HEK293 (cell line): ENCODE data around the gene PPP2R3C.
A peak's percentile ranks its signal among the peaks of the same experiment; 100 is the strongest.
"Not testable (repeated sequence)": the region's sequence is repeated elsewhere in the genome, so short reads cannot be mapped to it uniquely, and the experiment has no call there.

Source experiments
- CTCF ChIA-PET: fragments of 350-600 bp; formaldehyde crosslinking; extraction: SDS; loops from one replicate; lab custom pipeline; 2021; ENCODE audit warnings: antibody characterized with exemption; lab: Yijun Ruan, JAX
- POLR2A ChIA-PET: fragments of 300-600 bp; formaldehyde crosslinking; extraction: SDS; loops from one replicate; lab custom pipeline; 2020; ENCODE audit warnings: antibody characterized with exemption, inconsistent platforms; lab: Yijun Ruan, JAX
- H3K27ac ChIP-seq: fragments of 200-500 bp; sonication (Bioruptor generic); 2 replicates; pipeline ENCODE4 v1.5.1; 2014; ENCODE audit warnings: low read depth, low read length, control low read depth, inconsistent platforms; ENCODE audit errors: extremely low read depth
- H3K36me3 ChIP-seq, 2 experiments: fragments of 200-500 bp in 1 of 2; sonication (Bioruptor generic) in 1 of 2; 1 replicate in 1 of 2; 2 replicates in 1 of 2; pipeline ENCODE4 v1.5.1; 2014 to 2017; ENCODE audit warnings: inconsistent platforms in 2 of 2, low read length in 2 of 2; ENCODE audit not compliant: control insufficient read depth in 2 of 2, insufficient read depth in 1 of 2
- H3K4me1 ChIP-seq: fragments of 200-500 bp; sonication (Bioruptor generic); 2 replicates; pipeline ENCODE4 v1.5.1; 2014; ENCODE audit warnings: mild to moderate bottlenecking, low read length, inconsistent platforms; ENCODE audit not compliant: control insufficient read depth, insufficient read depth
- H3K4me3 ChIP-seq: 2 replicates; pipeline ENCODE4 v1.5.1; 2011; ENCODE audit warnings: low read depth, mild to moderate bottlenecking, control low read depth, low read length, moderate library complexity
- H3K9me3 ChIP-seq: fragments of 200-500 bp; sonication (Bioruptor generic); 2 replicates; pipeline ENCODE4 v1.5.1; 2014; ENCODE audit warnings: low read depth, low read length, inconsistent platforms; ENCODE audit not compliant: control insufficient read depth, insufficient read depth
- GLI2 ChIP-seq: fragments of 450-650 bp; formaldehyde crosslinking; IDR thresholded peaks from 2 replicates; pipeline ENCODE4; 2017; ENCODE audit warnings: missing biosample characterization, missing genetic modification characterization, low read depth, borderline replicate concordance
- HIC1 ChIP-seq: fragments of 450-650 bp; formaldehyde crosslinking; IDR thresholded peaks from 2 replicates; pipeline ENCODE4 v1.5.1; 2016; ENCODE audit warnings: missing biosample characterization, missing genetic modification characterization
- HOXA7 ChIP-seq: sonication (generic); formaldehyde crosslinking; IDR thresholded peaks from 2 replicates; pipeline ENCODE4 v1.8.1; 2022; ENCODE audit warnings: missing genetic modification reagents, borderline replicate concordance
- PRDM10 ChIP-seq: fragments of 450-650 bp; formaldehyde crosslinking; IDR thresholded peaks from 2 replicates; pipeline ENCODE4 v1.5.1; 2016; ENCODE audit warnings: missing biosample characterization, missing genetic modification characterization
- SALL2 ChIP-seq: fragments of 450-650 bp; formaldehyde crosslinking; IDR thresholded peaks from 2 replicates; pipeline ENCODE4 v1.5.0; 2017; ENCODE audit warnings: missing biosample characterization, mild to moderate bottlenecking, missing genetic modification characterization, borderline replicate concordance
- YY2 ChIP-seq: fragments of 450-650 bp; formaldehyde crosslinking; IDR thresholded peaks from 2 replicates; pipeline ENCODE4 v1.5.1; 2016; ENCODE audit warnings: missing biosample characterization, missing genetic modification characterization
- ZIC2 ChIP-seq: fragments of 450-650 bp; formaldehyde crosslinking; IDR thresholded peaks from 2 replicates; pipeline ENCODE4 v1.5.1; 2016; ENCODE audit warnings: missing biosample characterization, missing genetic modification characterization
- ZNF202 ChIP-seq: fragments of 450-650 bp; formaldehyde crosslinking; IDR thresholded peaks from 2 replicates; pipeline ENCODE4 v1.5.1; 2016; ENCODE audit warnings: missing biosample characterization, missing genetic modification characterization, borderline replicate concordance
- ZNF223 ChIP-seq: fragments of 450-650 bp; formaldehyde crosslinking; IDR thresholded peaks from 2 replicates; pipeline ENCODE4 v1.5.1; 2016; ENCODE audit warnings: missing biosample characterization, missing genetic modification characterization
- ZNF248 ChIP-seq: fragments of 450-650 bp; formaldehyde crosslinking; IDR thresholded peaks from 2 replicates; pipeline ENCODE4 v1.5.1; 2017; ENCODE audit warnings: missing biosample characterization, missing genetic modification characterization
- ZNF280D ChIP-seq: fragments of 450-650 bp; formaldehyde crosslinking; IDR thresholded peaks from 2 replicates; pipeline ENCODE4 v1.5.1; 2016; ENCODE audit warnings: missing biosample characterization, missing genetic modification characterization

Gene PPP2R3C

GRCh38 chr14:35044939-35045797 lies 76.6 kb downstream of the PPP2R3C start:
- CTCF ChIA-PET = no interaction called here
- peak overlapping the region; percentile 92 for H3K4me3 ChIP-seq
- H3K4me1 ChIP-seq = peaks cover 3% of the 10 kb centered on the region; the same call in 1 of the 2 replicates
- peak overlapping the region; percentile 71 for H3K27ac ChIP-seq
- no peak for TF ChIP-seq YY2 (tag by site-specific recombination)
- no peak for TF ChIP-seq ZNF202 (tag by site-specific recombination)
- TF ChIP-seq PRDM10 (tag by site-specific recombination) = peak; percentile 34; the same call in 1 of the 2 replicates
- TF ChIP-seq, all 188 proteins: peak for 1
- POLR2A ChIA-PET = interaction anchor here (0.5 to 1.8 kb wide), 13 partner anchors 11 to 247 kb away, joined by 3 to 11 read pairs (median 4); partner anchors contain the start of genes BAZ1A, PPP2R3C, PRORP and PSMA6
- Histone ChIP-seq H3K9me3 (no peaks in the 10 kb centered on the region), H3K36me3 (peaks cover 8 to 9% of the 10 kb centered on the region in 2 experiments; a peak in 2 of 3 replicates)

- TF ChIP-seq HIC1 = no peak
- no peak for TF ChIP-seq ZNF248 (tag by site-specific recombination)
- TF ChIP-seq, all 188 proteins: peak for 0
- no peaks in the 10 kb centered on the region for H3K9me3 ChIP-seq
- POLR2A ChIA-PET = no interaction called here
- H3K4me1 ChIP-seq = peaks cover under 1% of the 10 kb centered on the region; the same call in 1 of the 2 replicates
- no peak overlapping the region for H3K27ac ChIP-seq
- H3K4me3 ChIP-seq = no peak overlapping the region
- CTCF ChIA-PET = interaction anchor here (0.5 to 1.1 kb wide), 3 partner anchors 16 to 377 kb away, joined by 3 to 4 read pairs (median 3); no protein-coding TSS in a partner anchor
- peaks cover 0 to under 1% of the 10 kb centered on the region in 2 experiments; a peak in 1 of 3 replicates for H3K36me3 ChIP-seq
These were observed 78.7 kb downstream of the PPP2R3C start for GRCh38 chr14:35043046-35043445.

GRCh38 chr14:35042632-35043031 lies 79.2 kb downstream of the PPP2R3C start:
- POLR2A ChIA-PET = interaction anchor here (1.0 kb wide), 1 partner anchor 168 kb away, joined by 6 read pairs; the partner anchor contains the start of gene BAZ1A
- Histone ChIP-seq H3K4me1 (no peaks in the 10 kb centered on the region), H3K4me3 (no peak overlapping the region), H3K36me3 (no peaks in the 10 kb centered on the region), H3K9me3 (no peaks in the 10 kb centered on the region)
- CTCF ChIA-PET = interaction anchor here (0.7 kb wide), 2 partner anchors 42 to 165 kb away, joined by 3 read pairs; no protein-coding TSS in a partner anchor
- TF ChIP-seq SALL2 = no peak
- no peak for TF ChIP-seq GLI2 (tag by site-specific recombination)
- no peak for TF ChIP-seq ZIC2 (tag by site-specific recombination)
- no peak for TF ChIP-seq HOXA7 (CRISPR knock-in tag)
- no peak for TF ChIP-seq ZNF280D (tag by site-specific recombination)
- TF ChIP-seq ZNF223 (tag by site-specific recombination) = no peak
- TF ChIP-seq, all 188 proteins: peak for 0
- no peak overlapping the region for H3K27ac ChIP-seq

GRCh38 chr14:35038312-35038711 lies 83.5 kb downstream of the PPP2R3C start:
- H3K36me3 ChIP-seq, CTCF ChIA-PET, H3K4me3 ChIP-seq, H3K9me3 ChIP-seq, POLR2A ChIA-PET, H3K27ac ChIP-seq, H3K4me1 ChIP-seq: not testable (repeated sequence)
